BLaER1 treated with 17β-estradiol and CSF1 and Interleukin-3, amounts not matched to agents 10 nM and 100 nM (cell line): Measurements from ENCODE around the gene P2RX1.

Source experiments
- H3K27ac ChIP-seq, 11 experiments: shearing (Covaris generic); formaldehyde crosslinking; 2 replicates each; pipeline ENCODE4 v1.8.1; 2022
- H3K27me3 ChIP-seq, 11 experiments: shearing (Covaris generic); formaldehyde crosslinking; 2 replicates each; pipeline ENCODE4 v1.8.1; 2022
- H3K36me3 ChIP-seq, 11 experiments: shearing (Covaris generic); formaldehyde crosslinking; 2 replicates each; pipeline ENCODE4 v1.8.1; 2022
- H3K4me1 ChIP-seq, 10 experiments: shearing (Covaris generic); formaldehyde crosslinking; 2 replicates each; pipeline ENCODE4 v1.8.1; 2022
- H3K4me2 ChIP-seq, 11 experiments: shearing (Covaris generic); formaldehyde crosslinking; 2 replicates each; pipeline ENCODE4 v1.8.1; 2022
- H3K4me3 ChIP-seq, 10 experiments: shearing (Covaris generic); formaldehyde crosslinking; 2 replicates each; pipeline ENCODE4 v1.8.1; 2022
- H3K9ac ChIP-seq, 11 experiments: shearing (Covaris generic); formaldehyde crosslinking; 2 replicates each; pipeline ENCODE4 v1.8.1; 2022
- H3K9me3 ChIP-seq, 11 experiments: shearing (Covaris generic); formaldehyde crosslinking; replicated peaks in 1 of 11; 2 replicates each; pipeline ENCODE4 v1.8.1; 2022
- H4K20me1 ChIP-seq, 11 experiments: shearing (Covaris generic); formaldehyde crosslinking; 2 replicates each; pipeline ENCODE4 v1.8.1; 2022
- Cebpa-rat ChIP-seq, 11 experiments: shearing (Covaris generic); IDR thresholded peaks; 2 replicates each; pipeline ENCODE4 v1.8.1; 2022

P2RX1 gene

GRCh38 chr17:3961564-3962047, 45.3 kb upstream of the P2RX1 start:
- peak overlapping the region; percentile 19 to 89 (median 78); a peak in 15 of 20 replicates for H3K4me3 ChIP-seq
- TF ChIP-seq Cebpa-rat (IDR thresholded peaks at IDR 0.05): no peak
- peaks cover 60 to 95% (median 86%) of the 10 kb centered on the region in 10 experiments for H3K4me1 ChIP-seq
- peaks cover 0 to 17% (median 8%) of the 10 kb centered on the region in 11 experiments; a peak in 11 of 22 replicates for H3K36me3 ChIP-seq
- peak overlapping the region; percentile 12 to 90 (median 82); a peak in 17 of 22 replicates for H3K9ac ChIP-seq
- no peaks in the 10 kb centered on the region for H3K9me3 ChIP-seq
- peaks cover 0 to 3% (median 0%) of the 10 kb centered on the region in 11 experiments; a peak in 1 of 22 replicates for H3K27me3 ChIP-seq
- peak overlapping the region; percentile 89 to 100 (median 96) for H3K4me2 ChIP-seq
- H4K20me1 ChIP-seq: peaks cover 0 to 70% (median 66%) of the 10 kb centered on the region in 11 experiments; a peak in 19 of 22 replicates
- peak overlapping the region in 10 of 11 experiments; percentile 13 to 93 (median 84); a peak in 16 of 22 replicates for H3K27ac ChIP-seq

GRCh38 chr17:3960764-3961163, 44.5 kb upstream of the P2RX1 start:
- Histone ChIP-seq H3K9ac (peak overlapping the region; percentile 42 to 90 (median 57); a peak in 19 of 22 replicates), H3K9me3 (no peaks in the 10 kb centered on the region), H4K20me1 (peaks cover 0 to 78% (median 74%) of the 10 kb centered on the region in 11 experiments; a peak in 19 of 22 replicates), H3K27me3 (no peaks in the 10 kb centered on the region), H3K4me3 (peak overlapping the region in 8 of 10 experiments; percentile 2 to 89 (median 75); a peak in 13 of 20 replicates), H3K36me3 (peaks cover 0 to 18% (median 8%) of the 10 kb centered on the region in 11 experiments; a peak in 11 of 22 replicates), H3K27ac (peak overlapping the region; percentile 9 to 93 (median 84); a peak in 21 of 22 replicates), H3K4me2 (peak overlapping the region; percentile 89 to 100 (median 96)), H3K4me1 (peaks cover 67 to 95% (median 85%) of the 10 kb centered on the region in 10 experiments)
- TF ChIP-seq Cebpa-rat (IDR thresholded peaks at IDR 0.05): peak in 8 of 11 experiments; percentile 21 to 82 (median 49); a peak in 9 of 22 replicates

DNA sequence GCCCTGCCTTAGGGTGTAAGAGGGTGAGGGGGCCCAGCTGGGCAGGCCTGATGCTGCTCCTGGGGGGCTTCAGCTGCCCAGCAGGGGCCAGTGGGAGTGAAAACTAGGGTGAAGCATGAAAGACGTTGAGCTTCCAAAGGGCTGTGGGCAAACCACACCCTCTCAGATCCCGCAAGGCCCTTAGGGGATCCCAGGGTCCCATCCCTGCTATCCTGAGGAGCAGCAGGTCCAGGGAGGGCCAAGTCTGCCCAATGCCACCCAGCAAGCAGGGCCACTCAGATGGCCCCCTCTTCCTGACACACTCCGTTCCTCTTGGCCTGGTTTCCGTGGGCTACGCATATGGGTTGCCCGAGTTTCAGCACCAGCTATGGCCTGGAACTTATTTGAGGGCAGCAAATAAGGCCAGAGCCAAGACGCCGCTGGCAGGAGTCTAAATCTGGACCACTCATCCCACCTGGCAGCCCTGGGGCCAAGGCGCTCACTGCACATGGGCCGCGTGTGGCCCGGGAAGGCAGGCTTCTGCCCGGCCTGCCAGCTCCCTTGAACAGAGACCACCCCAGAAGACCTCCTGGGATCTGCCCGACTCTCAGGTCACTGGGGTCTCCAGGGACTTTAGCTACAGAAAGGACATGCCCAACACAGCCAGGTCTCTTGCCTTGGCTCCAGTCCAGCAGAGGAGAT, 43.8 kb upstream of the P2RX1 start:
- peaks cover 0 to 86% (median 74%) of the 10 kb centered on the region in 11 experiments; a peak in 19 of 22 replicates for H4K20me1 ChIP-seq
- no peaks in the 10 kb centered on the region for H3K27me3 ChIP-seq
- peak overlapping the region; percentile 42 to 90 (median 57); a peak in 20 of 22 replicates for H3K9ac ChIP-seq
- H3K4me3 ChIP-seq: peak overlapping the region in 7 of 10 experiments; percentile 2 to 81 (median 15); a peak in 6 of 20 replicates
- peak overlapping the region; percentile 89 to 100 (median 96) for H3K4me2 ChIP-seq
- no peak for TF ChIP-seq Cebpa-rat (IDR thresholded peaks at IDR 0.05)
- peaks cover 68 to 95% (median 85%) of the 10 kb centered on the region in 10 experiments for H3K4me1 ChIP-seq
- H3K27ac ChIP-seq: peak overlapping the region; percentile 9 to 93 (median 84); a peak in 21 of 22 replicates
- peaks cover 0 to 18% (median 8%) of the 10 kb centered on the region in 11 experiments; a peak in 11 of 22 replicates for H3K36me3 ChIP-seq
- no peaks in the 10 kb centered on the region for H3K9me3 ChIP-seq

DNA sequence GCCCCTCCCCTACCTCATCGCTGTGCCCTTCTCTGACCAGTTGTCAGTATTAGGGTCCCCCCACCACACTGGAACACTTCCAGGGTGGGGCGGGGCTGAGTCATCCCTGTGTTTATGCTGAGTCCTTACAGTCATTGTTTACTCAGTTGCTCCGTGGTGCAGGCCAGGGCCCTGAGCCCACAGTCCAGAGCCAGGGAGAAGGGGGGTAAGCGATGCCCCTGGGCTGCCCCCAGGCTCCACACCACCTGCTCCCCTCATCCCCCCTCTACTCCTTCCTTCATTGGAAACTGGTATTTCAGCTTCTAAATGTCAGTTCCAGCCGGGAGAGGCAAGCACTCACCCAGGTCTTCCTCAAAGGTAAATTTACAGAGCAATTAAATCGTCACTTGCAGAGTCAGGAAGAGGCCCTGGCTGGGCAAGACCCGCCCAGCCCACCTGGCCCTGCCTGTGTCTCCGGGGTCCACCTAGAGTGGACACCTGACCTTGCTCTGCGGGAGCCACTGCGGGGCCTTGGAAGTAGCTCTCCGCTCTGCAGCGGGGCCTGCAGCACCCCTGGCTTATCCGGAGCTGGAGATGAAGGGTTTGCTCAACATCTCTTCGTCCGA, 43.1 kb upstream of the P2RX1 start:
- Histone ChIP-seq H3K27me3 (no peaks in the 10 kb centered on the region), H3K4me1 (peaks cover 73 to 96% (median 90%) of the 10 kb centered on the region in 10 experiments), H3K27ac (peak overlapping the region; percentile 9 to 93 (median 84); a peak in 17 of 22 replicates), H3K9ac (peak overlapping the region in 10 of 11 experiments; percentile 34 to 90 (median 54); a peak in 15 of 22 replicates), H3K36me3 (peaks cover 0 to 18% (median 8%) of the 10 kb centered on the region in 11 experiments; a peak in 11 of 22 replicates), H3K9me3 (no peaks in the 10 kb centered on the region), H3K4me2 (peak overlapping the region; percentile 89 to 100 (median 96)), H4K20me1 (peaks cover 0 to 90% (median 76%) of the 10 kb centered on the region in 11 experiments; a peak in 19 of 22 replicates), H3K4me3 (peak overlapping the region in 1 of 10 experiments; percentile 10; a peak in 1 of 20 replicates)
- no peak for TF ChIP-seq Cebpa-rat (IDR thresholded peaks at IDR 0.05)

GRCh38 chr17:3957735-3958599, 41.7 kb upstream of the P2RX1 start:
- Histone ChIP-seq H3K27me3 (no peaks in the 10 kb centered on the region), H3K36me3 (peaks cover 0 to 22% (median 8%) of the 10 kb centered on the region in 11 experiments; a peak in 12 of 22 replicates), H3K9me3 (no peaks in the 10 kb centered on the region), H3K9ac (peak overlapping the region in 2 of 11 experiments; percentile 24 to 32; a peak in 3 of 22 replicates), H4K20me1 (peaks cover 9 to 94% (median 76%) of the 10 kb centered on the region in 11 experiments; a peak in 20 of 22 replicates), H3K4me2 (peak overlapping the region in 6 of 11 experiments; percentile 11 to 86 (median 78); a peak in 7 of 22 replicates), H3K4me3 (no peak overlapping the region), H3K27ac (peak overlapping the region in 2 of 11 experiments; percentile 9 to 11; a peak in 1 of 22 replicates), H3K4me1 (peaks cover 65 to 94% (median 88%) of the 10 kb centered on the region in 10 experiments)
- TF ChIP-seq Cebpa-rat (IDR thresholded peaks at IDR 0.05): no peak

DNA sequence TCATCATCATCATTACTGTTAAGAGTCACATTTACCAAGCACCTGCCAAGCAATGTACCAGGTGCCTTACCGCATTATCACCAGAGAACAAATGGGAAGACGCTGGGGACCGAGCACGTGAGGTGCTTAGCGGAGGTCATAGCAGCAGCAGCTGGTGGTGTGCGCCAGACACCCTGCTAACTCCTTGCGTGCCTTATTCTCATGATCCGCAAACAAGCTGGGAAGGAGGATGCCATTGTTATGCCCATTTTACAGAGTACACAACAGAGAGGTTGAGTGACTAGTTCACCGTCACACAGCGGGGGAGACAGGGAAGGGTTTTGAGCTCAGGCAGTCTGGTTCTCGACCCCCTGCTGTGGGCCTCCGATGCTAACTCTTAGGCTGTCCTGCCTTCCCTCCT, 40.7 kb upstream of the P2RX1 start:
- Histone ChIP-seq H3K36me3 (peaks cover 4 to 32% (median 9%) of the 10 kb centered on the region in 11 experiments; a peak in 17 of 22 replicates), H3K27me3 (no peaks in the 10 kb centered on the region), H3K4me3 (no peak overlapping the region), H3K4me1 (peaks cover 55 to 84% (median 78%) of the 10 kb centered on the region in 10 experiments), H4K20me1 (peaks cover 9 to 94% (median 73%) of the 10 kb centered on the region in 11 experiments; a peak in 20 of 22 replicates), H3K27ac (no peak overlapping the region), H3K4me2 (peak overlapping the region in 8 of 11 experiments; percentile 22 to 86 (median 69); a peak in 12 of 22 replicates), H3K9me3 (no peaks in the 10 kb centered on the region), H3K9ac (peak overlapping the region in 2 of 11 experiments; percentile 22 to 24; a peak in 2 of 22 replicates)
- TF ChIP-seq Cebpa-rat (IDR thresholded peaks at IDR 0.05): no peak

GRCh38 chr17:3956327-3956957, 40.2 kb upstream of the P2RX1 start:
- Histone ChIP-seq H3K27me3 (no peaks in the 10 kb centered on the region), H3K9me3 (no peaks in the 10 kb centered on the region), H3K4me2 (peak overlapping the region; percentile 52 to 86 (median 67); a peak in 16 of 22 replicates), H3K36me3 (peaks cover 4 to 38% (median 13%) of the 10 kb centered on the region in 11 experiments; a peak in 17 of 22 replicates), H3K27ac (no peak overlapping the region; a peak in 1 of 22 replicates), H3K9ac (peak overlapping the region in 1 of 11 experiments; percentile 22; a peak in 2 of 22 replicates), H3K4me1 (peaks cover 50 to 79% (median 73%) of the 10 kb centered on the region in 10 experiments), H3K4me3 (no peak overlapping the region), H4K20me1 (peaks cover 9 to 92% (median 68%) of the 10 kb centered on the region in 11 experiments; a peak in 20 of 22 replicates)
- no peak for TF ChIP-seq Cebpa-rat (IDR thresholded peaks at IDR 0.05)
